COLO829 (cell line): ENCODE measurements around the gene ATAD2B.

Source experiments
- DNase-seq: peaks from one replicate; pipeline ENCODE4 v3.0.0; 2012; ENCODE audit warnings: low spot score

Gene ATAD2B

DNA sequence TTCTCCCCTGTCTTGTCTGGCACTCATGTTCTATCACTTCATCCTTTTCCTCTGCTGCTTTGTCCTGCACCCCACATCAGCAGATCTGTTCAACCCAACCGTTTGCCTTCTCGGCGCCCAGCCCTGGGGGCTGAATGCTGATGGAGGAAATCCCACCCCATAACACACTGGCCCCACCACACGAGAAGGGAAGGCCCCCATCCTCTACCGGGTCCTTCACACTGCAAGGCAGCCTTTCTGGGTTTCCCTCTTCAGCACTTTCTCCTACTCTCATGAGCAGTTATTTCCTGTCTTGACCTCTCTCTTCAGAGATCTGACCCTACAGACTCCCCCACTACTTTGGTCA lies 227.4 kb downstream of the ATAD2B start:
- DNase-seq: no peak

DNA sequence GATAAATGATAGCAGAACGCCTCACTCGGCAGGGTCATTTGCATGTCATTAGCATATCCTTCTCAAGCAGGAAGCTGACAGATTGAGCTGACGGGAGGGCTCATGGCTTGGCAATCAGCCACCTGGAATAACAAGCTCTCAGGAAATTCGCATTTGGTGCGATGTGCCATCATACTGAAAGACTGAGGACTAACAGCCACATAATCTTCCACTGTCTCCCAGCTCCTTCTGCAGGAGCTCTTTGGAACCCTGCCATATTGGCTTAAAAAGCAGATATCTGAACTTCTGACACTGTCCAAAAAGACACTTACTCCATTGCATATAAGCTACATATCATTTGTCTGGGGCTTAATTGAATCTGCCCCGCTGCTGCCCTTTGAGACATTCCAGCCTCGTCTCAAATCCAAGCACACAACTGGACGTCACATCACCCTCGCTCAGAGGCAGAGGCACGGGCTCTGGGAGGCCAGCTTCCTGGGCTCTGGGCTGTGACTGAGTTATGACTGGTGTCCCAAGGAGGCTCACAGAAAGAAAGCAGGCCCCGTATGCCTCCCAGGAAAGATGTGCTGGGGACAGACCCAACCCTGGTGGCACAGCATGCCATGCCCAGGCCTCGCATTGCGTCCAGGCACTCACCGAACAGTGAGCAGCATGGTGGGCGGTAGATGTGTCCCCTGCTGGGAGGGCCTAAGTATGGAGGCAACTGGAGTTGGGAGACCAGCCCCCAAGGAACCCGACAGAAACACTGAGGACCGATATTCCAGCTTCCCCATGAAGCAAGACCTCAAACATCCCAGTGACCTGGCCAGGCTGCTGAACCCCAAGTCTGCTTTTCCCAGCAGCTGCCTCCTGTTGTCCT lies 228.0 kb downstream of the ATAD2B start:
- DNase-seq: no peak
